ENCODE results near the gene DOLPP1. TPM values are rescaled to one million over a fixed set of nuclear protein-coding genes. Genes with fewer than 3 reads are reported as not detected.
"Not testable (repeated sequence)": the region's sequence is repeated elsewhere in the genome, so short reads cannot be mapped to it uniquely, and the experiment has no call there.

DOLPP1 gene
- total RNA-seq, 6 experiments from 2014 or later, result 13.9 to 20.8 (median 15.6) TPM

DNA sequence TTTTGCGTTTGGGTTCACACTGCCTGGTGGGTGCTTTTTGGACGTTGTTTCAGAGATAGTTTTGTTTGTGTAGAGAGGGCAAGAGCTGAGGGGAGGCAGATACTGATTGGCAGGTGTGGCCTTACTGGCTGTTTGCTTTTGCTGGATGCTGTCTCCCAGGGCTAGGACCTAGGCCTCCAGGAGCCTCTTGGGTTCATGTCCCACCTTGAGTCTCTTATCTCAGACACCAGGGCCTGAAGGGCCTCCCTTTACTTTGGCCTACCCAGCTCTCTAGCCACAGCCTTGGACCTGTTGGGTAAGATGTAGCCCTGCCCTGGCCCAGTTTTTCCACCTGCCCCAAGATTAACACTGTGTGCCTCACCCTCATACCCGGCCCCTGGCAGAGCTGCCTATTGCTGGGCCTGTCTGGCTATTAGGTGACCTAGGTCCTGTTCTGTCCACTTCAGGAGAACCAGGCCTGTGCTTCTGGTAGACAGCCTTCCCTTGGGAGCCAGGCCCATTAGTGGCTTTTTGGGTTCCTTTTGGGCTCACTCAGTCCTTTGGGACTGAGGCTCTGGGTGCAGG is 43.7 kb downstream of the DOLPP1 start:
- Mint-ChIP-seq H3K27ac (peak overlapping the region; percentile 6; the same call in 1 of the 2 replicates), H3K4me1 (ENCODE audit: low read depth) (peaks cover 22% of the 10 kb centered on the region), H3K9me3 (no peaks in the 10 kb centered on the region), H3K36me3 (ENCODE audit: low read depth) (peaks cover 16% of the 10 kb centered on the region), H3K4me3 (no peak overlapping the region), H3K27me3 (ENCODE audit: insufficient read depth) (no peaks in the 10 kb centered on the region; the same call in 1 of the 2 replicates)
- TF ChIP-seq, protein P1, sequence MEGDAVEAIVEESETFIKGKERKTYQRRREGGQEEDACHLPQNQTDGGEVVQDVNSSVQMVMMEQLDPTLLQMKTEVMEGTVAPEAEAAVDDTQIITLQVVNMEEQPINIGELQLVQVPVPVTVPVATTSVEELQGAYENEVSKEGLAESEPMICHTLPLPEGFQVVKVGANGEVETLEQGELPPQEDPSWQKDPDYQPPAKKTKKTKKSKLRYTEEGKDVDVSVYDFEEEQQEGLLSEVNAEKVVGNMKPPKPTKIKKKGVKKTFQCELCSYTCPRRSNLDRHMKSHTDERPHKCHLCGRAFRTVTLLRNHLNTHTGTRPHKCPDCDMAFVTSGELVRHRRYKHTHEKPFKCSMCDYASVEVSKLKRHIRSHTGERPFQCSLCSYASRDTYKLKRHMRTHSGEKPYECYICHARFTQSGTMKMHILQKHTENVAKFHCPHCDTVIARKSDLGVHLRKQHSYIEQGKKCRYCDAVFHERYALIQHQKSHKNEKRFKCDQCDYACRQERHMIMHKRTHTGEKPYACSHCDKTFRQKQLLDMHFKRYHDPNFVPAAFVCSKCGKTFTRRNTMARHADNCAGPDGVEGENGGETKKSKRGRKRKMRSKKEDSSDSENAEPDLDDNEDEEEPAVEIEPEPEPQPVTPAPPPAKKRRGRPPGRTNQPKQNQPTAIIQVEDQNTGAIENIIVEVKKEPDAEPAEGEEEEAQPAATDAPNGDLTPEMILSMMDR (IDR thresholded peaks at IDR 0.05), result no peak
- DNase-seq, result no peak

DNA sequence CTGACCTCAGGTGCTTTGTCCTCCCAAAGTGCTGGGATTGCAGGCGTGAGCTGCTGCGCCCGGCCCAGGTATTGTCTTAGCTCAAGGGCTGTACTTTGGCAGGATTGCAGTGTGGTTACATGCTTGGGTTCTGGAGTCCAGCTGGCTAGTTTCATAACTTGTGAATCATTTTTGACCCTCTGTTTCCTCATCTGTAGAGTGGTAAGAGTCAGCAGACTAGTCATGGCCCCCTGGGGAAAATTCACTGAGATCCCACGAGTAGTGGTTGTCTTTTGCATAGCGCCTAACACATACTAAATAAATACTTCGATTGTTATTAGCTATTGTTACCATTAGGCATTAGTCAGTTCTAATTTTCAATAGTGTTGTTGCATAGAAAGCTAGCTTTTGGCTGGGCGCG is 44.6 kb downstream of the DOLPP1 start:
- no peaks in the 10 kb centered on the region; the same call in 1 of the 2 replicates for H3K27me3 Mint-ChIP-seq (ENCODE audit: insufficient read depth)
- peak overlapping the region; percentile 49 for H3K27ac Mint-ChIP-seq
- TF ChIP-seq, protein P1 (IDR thresholded peaks at IDR 0.05), result no peak
- peaks cover 22% of the 10 kb centered on the region for H3K4me1 Mint-ChIP-seq (ENCODE audit: low read depth)
- peaks cover 17% of the 10 kb centered on the region for H3K36me3 Mint-ChIP-seq (ENCODE audit: low read depth)
- DNase-seq, result peak; percentile 74
- H3K4me3 Mint-ChIP-seq, result no peak overlapping the region
- no peaks in the 10 kb centered on the region for H3K9me3 Mint-ChIP-seq

DNA sequence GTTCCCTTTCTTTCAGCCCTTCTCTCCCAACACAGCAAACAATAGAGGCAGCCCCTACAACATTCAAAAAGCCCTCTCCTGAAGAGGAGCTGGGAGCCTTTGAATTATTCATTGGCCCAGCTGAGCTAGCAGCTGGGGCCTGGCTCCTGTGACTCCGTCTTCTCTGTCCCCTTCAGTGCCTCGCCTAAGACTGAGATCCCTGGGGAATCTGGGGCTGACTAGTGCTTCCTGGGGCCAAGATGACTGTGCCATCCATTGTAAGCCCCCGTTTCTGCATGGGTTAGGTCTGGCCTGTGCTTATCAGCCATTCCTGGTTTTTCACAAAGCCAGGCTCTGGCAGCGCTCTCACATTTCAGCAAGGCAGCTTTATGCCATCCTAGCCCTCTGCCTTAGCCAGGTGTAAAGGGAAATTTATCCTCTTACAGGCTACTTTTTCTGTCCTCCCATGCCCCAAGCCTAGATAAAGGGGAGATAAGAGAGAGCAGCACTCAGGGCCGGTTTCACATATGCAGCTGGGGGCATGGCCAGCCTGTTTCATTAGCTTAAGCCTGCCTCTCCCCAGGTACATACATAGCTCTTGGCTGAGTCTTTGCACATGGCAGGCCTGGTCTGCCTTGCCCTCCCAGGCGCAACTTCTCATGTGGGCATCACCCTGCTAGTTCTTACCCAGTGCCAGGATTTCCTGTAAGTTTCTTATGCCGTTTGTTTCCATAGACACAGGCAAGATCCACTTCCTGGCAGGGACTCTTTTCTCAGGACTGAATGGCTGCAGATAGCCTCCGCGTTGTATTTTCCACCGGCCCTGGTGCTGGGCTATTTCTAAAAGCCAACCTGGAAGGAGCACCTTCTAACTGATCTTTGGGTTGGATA is 46.1 kb downstream of the DOLPP1 start:
- TF ChIP-seq, protein P1 (IDR thresholded peaks at IDR 0.05), result no peak
- no peak overlapping the region for H3K27ac Mint-ChIP-seq
- no peak overlapping the region for H3K4me3 Mint-ChIP-seq
- H3K4me1 Mint-ChIP-seq (ENCODE audit: low read depth), result peaks cover 20% of the 10 kb centered on the region
- no peaks in the 10 kb centered on the region; the same call in 1 of the 2 replicates for H3K27me3 Mint-ChIP-seq (ENCODE audit: insufficient read depth)
- peaks cover 25% of the 10 kb centered on the region for H3K36me3 Mint-ChIP-seq (ENCODE audit: low read depth)
- no peaks in the 10 kb centered on the region for H3K9me3 Mint-ChIP-seq
- no peak for DNase-seq

DNA sequence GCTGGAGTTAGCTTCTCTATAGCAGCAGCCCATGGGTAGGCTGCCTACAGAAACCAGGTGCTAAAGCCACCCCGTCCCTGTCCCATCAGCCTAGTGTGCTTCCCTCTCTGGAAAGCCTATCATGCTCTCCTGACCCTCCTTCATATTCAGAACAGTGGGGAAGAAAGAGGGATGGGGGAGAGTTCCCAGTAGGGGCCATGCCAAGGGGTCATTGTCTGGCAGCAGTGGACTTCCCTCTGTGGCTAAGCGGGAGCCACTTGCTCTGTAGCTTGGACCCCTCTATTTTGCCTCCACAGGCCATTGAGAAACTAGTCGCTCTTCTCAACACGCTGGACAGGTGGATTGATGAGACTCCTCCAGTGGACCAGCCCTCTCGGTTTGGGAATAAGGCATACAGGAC is 47.8 kb downstream of the DOLPP1 start:
- no peaks in the 10 kb centered on the region for H3K9me3 Mint-ChIP-seq
- TF ChIP-seq, protein P1 (IDR thresholded peaks at IDR 0.05), result no peak
- DNase-seq, result no peak
- peaks cover 27% of the 10 kb centered on the region for H3K36me3 Mint-ChIP-seq (ENCODE audit: low read depth)
- peaks cover 21% of the 10 kb centered on the region for H3K4me1 Mint-ChIP-seq (ENCODE audit: low read depth)
- H3K27ac Mint-ChIP-seq, result no peak overlapping the region
- H3K4me3 Mint-ChIP-seq, result no peak overlapping the region
- H3K27me3 Mint-ChIP-seq (ENCODE audit: insufficient read depth), result no peaks in the 10 kb centered on the region; the same call in 1 of the 2 replicates

DNA sequence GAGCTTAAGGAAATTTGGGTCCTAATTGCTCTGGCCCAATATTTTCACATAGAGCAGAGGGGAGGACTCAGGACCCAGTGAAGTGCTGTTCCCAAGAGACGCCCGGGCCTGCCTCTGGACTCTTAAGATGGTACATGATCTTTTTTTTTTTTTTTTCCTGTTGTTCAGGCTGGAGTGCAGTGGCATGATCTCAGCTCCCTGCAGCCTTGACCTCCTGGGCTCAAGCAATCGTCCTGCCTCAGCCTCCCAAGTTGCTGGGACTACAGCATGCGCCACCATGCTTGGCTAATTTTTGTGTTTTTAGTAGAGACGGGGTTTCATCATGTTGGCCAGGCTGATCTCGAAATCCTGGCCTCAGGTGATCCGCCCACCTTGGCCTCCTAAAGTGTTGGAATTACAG is 49.4 kb downstream of the DOLPP1 start:
- Mint-ChIP-seq H3K4me1 (ENCODE audit: low read depth) (peaks cover 13% of the 10 kb centered on the region), H3K36me3 (ENCODE audit: low read depth) (peaks cover 24% of the 10 kb centered on the region; the same call in 1 of the 2 replicates)
- H3K27me3 Mint-ChIP-seq (ENCODE audit: insufficient read depth); H3K4me3 Mint-ChIP-seq; H3K9me3 Mint-ChIP-seq; DNase-seq; H3K27ac Mint-ChIP-seq: not testable (repeated sequence)

DNA sequence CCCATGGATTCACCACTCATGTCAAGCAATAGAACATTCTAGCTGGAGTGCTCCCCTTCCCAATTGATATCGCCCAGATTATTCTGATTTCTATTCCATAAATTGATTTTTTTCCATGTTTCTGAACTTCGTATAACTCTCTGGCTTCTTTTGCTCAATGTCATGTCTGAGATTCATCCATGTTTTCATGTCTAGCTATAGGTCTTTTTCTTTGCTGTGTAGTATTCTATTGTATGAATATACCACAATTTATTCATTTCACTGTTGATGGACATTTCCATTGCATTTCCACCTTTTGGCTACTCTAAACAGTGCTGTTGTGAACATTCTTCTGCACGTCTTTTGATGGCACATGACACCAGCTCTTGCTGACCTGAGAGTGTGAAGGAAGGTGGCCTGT is 49.9 kb downstream of the DOLPP1 start:
- Mint-ChIP-seq H3K27ac (no peak overlapping the region), H3K4me3 (no peak overlapping the region), H3K9me3 (no peaks in the 10 kb centered on the region), H3K36me3 (ENCODE audit: low read depth) (peaks cover 24% of the 10 kb centered on the region; the same call in 1 of the 2 replicates), H3K4me1 (ENCODE audit: low read depth) (peaks cover 8% of the 10 kb centered on the region), H3K27me3 (ENCODE audit: insufficient read depth) (no peaks in the 10 kb centered on the region; the same call in 1 of the 2 replicates)
- DNase-seq, result no peak
- TF ChIP-seq, protein P1 (IDR thresholded peaks at IDR 0.05), result no peak

Measured in HFFc6 (cell line).